Fibroblast of mammary gland (primary cell): ENCODE results near the gene CACNA2D3.

ENCODE experiments used
- DNase-seq: peaks from one replicate; pipeline ENCODE4 v3.0.0-alpha.2; 2010; ENCODE audit warnings: low read depth
- H3K4me3 ChIP-seq: 2 replicates; pipeline ENCODE4 v1.5.1; 2011; ENCODE audit warnings: low read depth, mild to moderate bottlenecking, low read length, moderate library complexity; ENCODE audit not compliant: control insufficient read depth
- CTCF ChIP-seq: conservative IDR thresholded peaks from 2 replicates; pipeline ENCODE4 v1.5.1; 2011; ENCODE audit warnings: low read depth, low read length, inconsistent platforms; ENCODE audit not compliant: control insufficient read depth, insufficient read depth

CACNA2D3 gene

GRCh38 chr3:54999811-55000210 lies 877.5 kb downstream of the CACNA2D3 start:
- DNase-seq, result no peak
- H3K4me3 ChIP-seq, result no peak overlapping the region
- no peak for TF ChIP-seq CTCF

- DNase-seq, result peak; percentile 90
- no peak overlapping the region for H3K4me3 ChIP-seq
- TF ChIP-seq CTCF, result no peak
Measured at GRCh38 chr3:55000546-55000945, 878.2 kb downstream of the CACNA2D3 start.

GRCh38 chr3:55000953-55001352 lies 878.6 kb downstream of the CACNA2D3 start:
- DNase-seq, result no peak
- TF ChIP-seq CTCF, result no peak
- H3K4me3 ChIP-seq, result no peak overlapping the region

- H3K4me3 ChIP-seq, result no peak overlapping the region
- TF ChIP-seq CTCF, result no peak
- DNase-seq, result no peak
Measured at GRCh38 chr3:55002416-55002930, 880.1 kb downstream of the CACNA2D3 start.

- no peak overlapping the region for H3K4me3 ChIP-seq
- TF ChIP-seq CTCF, result no peak
- DNase-seq, result no peak
Measured at GRCh38 chr3:55006244-55006676, 883.9 kb downstream of the CACNA2D3 start.

- no peak for DNase-seq
- TF ChIP-seq CTCF, result no peak
Measured at GRCh38 chr3:55007971-55008370, 885.6 kb downstream of the CACNA2D3 start.

GRCh38 chr3:55009372-55009771 lies 887.0 kb downstream of the CACNA2D3 start:
- TF ChIP-seq CTCF, result no peak
- no peak for DNase-seq
- no peak overlapping the region for H3K4me3 ChIP-seq

More at GRCh38 chr3:55007971-55008370, 885.6 kb downstream of the CACNA2D3 start:
- H3K4me3 ChIP-seq, result no peak overlapping the region
